ENCODE measurements around the gene RHEB. TPM values are rescaled to one million over a fixed set of nuclear protein-coding genes. Genes with fewer than 3 reads are reported as not detected.

Gene RHEB
- total RNA-seq, 1 experiment from 2014 or later, result 114 TPM

GRCh38 chr7:151524331-151524730 lies 4.6 kb upstream of the RHEB start:
- no CpG with 5 or more reads among the region's 8 CpGs for WGBS (ENCODE audit: extremely low coverage, insufficient read length, low lambda C conversion rate)
- no peak overlapping the region for H4K8ac ChIP-seq (replicated peaks; ENCODE audit: insufficient read length, low read depth, low read length)

More at GRCh38 chr7:151524331-151524730, 4.6 kb upstream of the RHEB start:
- Mint-ChIP-seq H3K9me3 (peaks cover 7 to 10% of the 10 kb centered on the region in 2 experiments; a peak in 4 of 5 replicates), H3K27ac (no peak overlapping the region), H3K4me1 (peaks cover 7% of the 10 kb centered on the region in 2 experiments; a peak in 3 of 4 replicates), H3K27me3 (ENCODE audit: low read depth) (no peaks in the 10 kb centered on the region; the same call in none of the 2 replicates), H3K4me3 (no peak overlapping the region), H3K36me3 (ENCODE audit: insufficient read depth in 1 of 3, low read depth in 3 of 3) (peaks cover 0 to 2% (median 0%) of the 10 kb centered on the region in 3 experiments; a peak in 1 of 7 replicates)
- Histone ChIP-seq H4K91ac (ENCODE audit: insufficient read length, low read depth, low read length) (no peak overlapping the region), H3K4ac (ENCODE audit: low read depth, low read length) (no peak overlapping the region), H3K4me2 (ENCODE audit: insufficient read depth, insufficient read length, low read length) (no peak overlapping the region), H2BK15ac (ENCODE audit: low read depth, low read length) (no peak overlapping the region), H4K5ac (ENCODE audit: insufficient read length, low read depth, low read length) (no peak overlapping the region), H3K14ac (ENCODE audit: insufficient read depth, low read length) (no peak overlapping the region), H2BK5ac (ENCODE audit: insufficient read length, low read length) (no peak overlapping the region), H4K20me1 (ENCODE audit: control insufficient read depth, insufficient read depth, insufficient read length) (no peaks in the 10 kb centered on the region), H2BK120ac (ENCODE audit: low read depth, low read length, poor library complexity, severe bottlenecking) (no peak overlapping the region), H3K79me1 (ENCODE audit: insufficient read depth, low read depth, low read length, poor library complexity, severe bottlenecking) (no peaks in the 10 kb centered on the region), H2BK12ac (ENCODE audit: insufficient read length, low read depth, low read length) (no peak overlapping the region), H3T11ph (ENCODE audit: low read length) (no peak overlapping the region), H2AK5ac (ENCODE audit: insufficient read length, low read length) (no peak overlapping the region), H3K56ac (ENCODE audit: insufficient read length, low read depth, low read length) (no peak overlapping the region), H2AFZ (ENCODE audit: low read length) (no peak overlapping the region), H3K27me3 (ENCODE audit: insufficient read depth, low read length) (no peaks in the 10 kb centered on the region), H3K9me3 (ENCODE audit: control insufficient read depth, low read depth, low read length) (no peaks in the 10 kb centered on the region), H3K18ac (ENCODE audit: insufficient read length, low read depth, low read length) (no peak overlapping the region), H3K27ac (ENCODE audit: insufficient read length, low read depth, low read length) (no peak overlapping the region), H3K79me2 (ENCODE audit: insufficient read depth, low read length) (no peaks in the 10 kb centered on the region), H3K23ac (ENCODE audit: insufficient read length, low read depth, low read length) (no peak overlapping the region), H3K9ac (ENCODE audit: extremely low read depth, insufficient read length, low read length) (no peak overlapping the region), H3K4me1 (ENCODE audit: insufficient read depth, low read length) (no peaks in the 10 kb centered on the region), H2BK20ac (ENCODE audit: low read depth, low read length, poor library complexity, severe bottlenecking) (no peak overlapping the region), H3K23me2 (ENCODE audit: insufficient read length, low read depth, low read length, poor library complexity, severe bottlenecking) (peaks cover 5% of the 10 kb centered on the region)
- DNase-seq, result no peak
- TF ChIP-seq, protein P1, sequence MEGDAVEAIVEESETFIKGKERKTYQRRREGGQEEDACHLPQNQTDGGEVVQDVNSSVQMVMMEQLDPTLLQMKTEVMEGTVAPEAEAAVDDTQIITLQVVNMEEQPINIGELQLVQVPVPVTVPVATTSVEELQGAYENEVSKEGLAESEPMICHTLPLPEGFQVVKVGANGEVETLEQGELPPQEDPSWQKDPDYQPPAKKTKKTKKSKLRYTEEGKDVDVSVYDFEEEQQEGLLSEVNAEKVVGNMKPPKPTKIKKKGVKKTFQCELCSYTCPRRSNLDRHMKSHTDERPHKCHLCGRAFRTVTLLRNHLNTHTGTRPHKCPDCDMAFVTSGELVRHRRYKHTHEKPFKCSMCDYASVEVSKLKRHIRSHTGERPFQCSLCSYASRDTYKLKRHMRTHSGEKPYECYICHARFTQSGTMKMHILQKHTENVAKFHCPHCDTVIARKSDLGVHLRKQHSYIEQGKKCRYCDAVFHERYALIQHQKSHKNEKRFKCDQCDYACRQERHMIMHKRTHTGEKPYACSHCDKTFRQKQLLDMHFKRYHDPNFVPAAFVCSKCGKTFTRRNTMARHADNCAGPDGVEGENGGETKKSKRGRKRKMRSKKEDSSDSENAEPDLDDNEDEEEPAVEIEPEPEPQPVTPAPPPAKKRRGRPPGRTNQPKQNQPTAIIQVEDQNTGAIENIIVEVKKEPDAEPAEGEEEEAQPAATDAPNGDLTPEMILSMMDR (conservative IDR thresholded peaks at IDR 0.05), result no peak

Measured in H9 (cell line).